Stimulated activated CD4-positive, alpha-beta T cell treated with anti-CD3 and anti-CD28 coated beads, Interleukin-4, amount 100 ng/mL, for 24 hours (primary cell): ENCODE measurements around the gene MAP3K12.
"Not testable (repeated sequence)": the region's sequence is repeated elsewhere in the genome, so short reads cannot be mapped to it uniquely, and the experiment has no call there.

Source experiments
- DNase-seq: peaks from one replicate; pipeline ENCODE4 v3.0.0-alpha.2; 2020

The MAP3K12 gene, protein sequence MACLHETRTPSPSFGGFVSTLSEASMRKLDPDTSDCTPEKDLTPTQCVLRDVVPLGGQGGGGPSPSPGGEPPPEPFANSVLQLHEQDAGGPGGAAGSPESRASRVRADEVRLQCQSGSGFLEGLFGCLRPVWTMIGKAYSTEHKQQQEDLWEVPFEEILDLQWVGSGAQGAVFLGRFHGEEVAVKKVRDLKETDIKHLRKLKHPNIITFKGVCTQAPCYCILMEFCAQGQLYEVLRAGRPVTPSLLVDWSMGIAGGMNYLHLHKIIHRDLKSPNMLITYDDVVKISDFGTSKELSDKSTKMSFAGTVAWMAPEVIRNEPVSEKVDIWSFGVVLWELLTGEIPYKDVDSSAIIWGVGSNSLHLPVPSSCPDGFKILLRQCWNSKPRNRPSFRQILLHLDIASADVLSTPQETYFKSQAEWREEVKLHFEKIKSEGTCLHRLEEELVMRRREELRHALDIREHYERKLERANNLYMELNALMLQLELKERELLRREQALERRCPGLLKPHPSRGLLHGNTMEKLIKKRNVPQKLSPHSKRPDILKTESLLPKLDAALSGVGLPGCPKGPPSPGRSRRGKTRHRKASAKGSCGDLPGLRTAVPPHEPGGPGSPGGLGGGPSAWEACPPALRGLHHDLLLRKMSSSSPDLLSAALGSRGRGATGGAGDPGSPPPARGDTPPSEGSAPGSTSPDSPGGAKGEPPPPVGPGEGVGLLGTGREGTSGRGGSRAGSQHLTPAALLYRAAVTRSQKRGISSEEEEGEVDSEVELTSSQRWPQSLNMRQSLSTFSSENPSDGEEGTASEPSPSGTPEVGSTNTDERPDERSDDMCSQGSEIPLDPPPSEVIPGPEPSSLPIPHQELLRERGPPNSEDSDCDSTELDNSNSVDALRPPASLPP

DNA sequence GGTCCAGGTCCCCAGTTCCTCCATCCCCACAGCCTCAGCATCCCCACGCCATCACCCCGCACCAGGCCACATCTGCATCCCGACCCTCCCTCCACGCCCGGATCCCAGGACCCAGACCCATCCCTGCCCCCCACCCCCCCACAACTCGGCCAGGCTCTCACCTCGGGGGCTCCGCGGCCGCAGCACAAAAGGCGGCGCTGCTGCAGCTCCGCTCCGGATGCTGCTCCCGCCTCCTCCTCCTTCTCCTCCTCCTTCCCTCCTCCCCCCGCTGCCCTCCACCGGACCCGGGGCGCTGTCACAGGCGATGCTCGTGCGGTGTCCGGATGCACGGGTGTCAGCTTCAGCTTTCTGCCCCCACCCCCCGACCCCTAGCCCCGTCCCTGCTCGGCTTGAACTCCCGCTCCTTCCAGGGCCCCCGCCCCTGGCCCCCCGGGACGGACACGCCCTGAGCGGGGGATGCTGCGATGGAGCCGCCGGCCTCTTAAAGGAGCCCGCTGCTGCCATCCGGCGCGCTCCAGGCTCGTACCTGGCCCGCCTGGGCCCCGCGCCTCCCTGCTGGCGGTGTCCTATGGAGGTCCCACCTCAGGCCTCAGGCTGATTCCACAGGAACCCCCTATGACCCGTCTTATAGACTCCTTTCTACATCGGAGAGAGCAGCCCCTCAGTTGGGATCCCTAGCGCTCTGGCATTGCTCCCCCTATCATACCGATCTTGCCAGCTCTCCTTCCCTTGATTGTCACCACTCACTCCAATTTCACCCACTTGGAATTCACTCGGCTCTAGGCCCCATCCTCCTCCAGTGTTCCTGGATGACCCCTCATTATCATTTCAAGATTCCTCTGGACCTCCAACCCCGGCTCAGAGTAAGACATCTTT is at the start of gene MAP3K12:
TSS of gene MAP3K12 (minus strand) at position 193 of the 876 bp plus-strand sequence. CDS start 12,067 bp downstream, outside the sequence.
- DNase-seq = peak; percentile 63

DNA sequence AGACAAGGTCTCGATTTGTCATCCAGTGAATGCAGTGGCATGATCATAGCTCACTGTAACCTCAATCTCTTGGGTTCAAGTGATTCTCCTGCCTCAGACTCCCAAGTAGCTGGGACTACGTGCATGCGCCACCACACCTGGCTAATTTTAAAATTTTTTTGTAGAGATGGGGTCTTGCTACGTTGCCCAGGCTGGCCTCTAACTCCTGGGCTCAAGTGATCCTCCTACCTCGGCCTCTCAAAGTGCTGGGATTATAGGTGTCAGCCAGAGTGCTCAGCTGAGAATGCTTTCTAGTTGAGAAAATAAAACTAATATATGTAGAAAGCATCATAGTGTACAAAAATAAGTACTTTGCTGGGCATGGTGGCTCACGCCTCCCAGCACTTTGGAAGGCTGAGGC is 49.1 kb upstream of the MAP3K12 start:
- DNase-seq = not testable (repeated sequence)

DNA sequence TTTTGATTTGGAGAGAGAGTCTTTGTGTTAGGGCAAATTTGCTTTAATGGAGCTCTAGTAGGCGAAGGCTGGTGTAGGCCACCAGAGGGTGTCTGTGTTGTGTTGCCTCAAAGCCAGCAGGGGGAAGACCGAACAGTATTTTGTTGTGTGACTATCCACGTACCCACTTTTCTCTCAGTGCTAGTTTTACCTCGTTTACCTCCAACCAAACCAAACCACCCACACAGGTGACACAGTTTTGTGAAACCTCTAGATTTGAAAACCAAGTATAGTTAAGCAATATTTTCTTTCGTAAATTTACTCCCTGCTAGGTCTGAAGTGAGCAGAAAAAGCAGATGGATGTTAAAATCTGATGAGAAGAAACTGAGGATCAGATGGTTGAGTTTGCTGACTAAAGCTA is 44.3 kb upstream of the MAP3K12 start:
- DNase-seq = peak; percentile 62

DNA sequence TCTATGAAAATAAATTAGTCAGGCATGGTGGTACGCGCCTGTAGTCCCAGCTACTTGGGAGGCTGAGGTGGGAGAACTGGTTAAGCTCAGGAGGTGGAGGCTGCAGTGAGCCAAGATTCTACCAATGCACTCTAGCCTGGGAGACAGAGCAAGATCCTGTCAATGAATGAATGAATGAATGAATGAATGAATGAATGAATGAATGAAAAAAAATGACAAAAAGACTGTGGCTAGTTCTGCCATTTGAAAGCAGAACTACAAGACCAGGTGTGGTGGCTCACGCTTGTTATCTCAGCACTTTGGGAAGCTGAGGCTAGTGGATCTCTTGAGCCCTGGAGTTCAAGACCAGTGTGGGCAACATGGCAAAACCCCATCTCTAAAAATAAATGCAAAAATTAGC is 40.3 kb upstream of the MAP3K12 start:
- DNase-seq = no peak

DNA sequence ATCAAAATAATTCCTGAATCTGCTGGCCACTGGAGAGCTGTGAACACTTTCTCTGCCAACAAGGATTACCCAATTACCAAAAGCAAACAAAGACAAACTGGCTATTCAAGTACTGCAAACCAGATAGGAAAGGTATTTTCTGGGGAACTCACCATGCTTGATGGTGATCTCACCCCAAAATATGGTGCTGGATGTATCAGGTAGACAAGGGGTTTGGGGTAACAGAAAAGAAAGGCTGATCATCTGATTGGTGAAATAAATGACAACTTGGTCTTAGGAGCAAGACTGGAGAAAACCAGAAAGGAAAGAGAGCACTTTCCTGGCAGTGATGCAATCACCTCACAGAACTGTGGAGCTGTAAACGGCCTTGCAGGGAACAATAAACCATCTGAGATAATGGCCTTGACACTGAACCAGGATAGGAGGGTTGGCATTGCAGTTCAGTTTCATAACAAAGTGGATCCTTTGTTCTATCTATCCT is 39.0 kb upstream of the MAP3K12 start:
- no peak for DNase-seq

DNA sequence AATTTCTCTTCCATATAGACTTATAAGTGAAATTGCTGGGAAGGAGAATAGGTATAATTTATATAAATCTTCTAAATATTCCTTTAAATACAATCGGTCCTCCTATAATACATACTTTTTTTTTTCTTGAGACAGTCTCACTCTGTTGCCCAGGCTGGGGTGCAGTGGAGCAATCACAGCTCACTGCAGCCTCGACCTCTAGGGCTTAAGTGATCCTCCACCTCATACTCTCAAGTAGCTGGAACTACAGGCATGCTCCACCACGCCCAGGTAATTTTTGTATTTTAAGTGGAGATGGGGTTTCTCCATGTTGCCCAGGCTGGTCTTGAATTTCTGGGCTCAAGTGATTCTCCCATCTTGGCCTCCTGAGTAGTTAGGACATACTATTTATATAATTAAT is 37.7 kb upstream of the MAP3K12 start:
- no peak for DNase-seq

DNA sequence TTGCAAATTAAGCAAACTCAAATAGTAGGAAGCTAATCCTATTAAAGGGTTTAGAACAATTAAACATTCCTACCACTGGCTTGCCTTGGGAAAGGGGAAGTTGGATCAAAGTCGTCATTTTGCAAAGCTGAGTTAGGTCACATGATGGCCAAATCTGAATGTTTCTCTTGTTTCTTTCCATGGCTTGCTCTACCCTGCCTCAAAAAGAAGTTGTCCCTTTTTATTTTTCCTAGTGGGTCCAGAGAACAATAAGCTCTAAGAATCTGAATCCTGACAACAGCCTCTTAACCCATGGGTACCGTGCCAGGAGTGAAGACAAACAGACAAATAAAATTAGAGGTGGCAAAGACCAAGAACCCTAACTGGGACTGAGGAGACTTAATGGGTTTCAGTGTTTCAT is 34.2 kb upstream of the MAP3K12 start:
- DNase-seq = no peak

DNA sequence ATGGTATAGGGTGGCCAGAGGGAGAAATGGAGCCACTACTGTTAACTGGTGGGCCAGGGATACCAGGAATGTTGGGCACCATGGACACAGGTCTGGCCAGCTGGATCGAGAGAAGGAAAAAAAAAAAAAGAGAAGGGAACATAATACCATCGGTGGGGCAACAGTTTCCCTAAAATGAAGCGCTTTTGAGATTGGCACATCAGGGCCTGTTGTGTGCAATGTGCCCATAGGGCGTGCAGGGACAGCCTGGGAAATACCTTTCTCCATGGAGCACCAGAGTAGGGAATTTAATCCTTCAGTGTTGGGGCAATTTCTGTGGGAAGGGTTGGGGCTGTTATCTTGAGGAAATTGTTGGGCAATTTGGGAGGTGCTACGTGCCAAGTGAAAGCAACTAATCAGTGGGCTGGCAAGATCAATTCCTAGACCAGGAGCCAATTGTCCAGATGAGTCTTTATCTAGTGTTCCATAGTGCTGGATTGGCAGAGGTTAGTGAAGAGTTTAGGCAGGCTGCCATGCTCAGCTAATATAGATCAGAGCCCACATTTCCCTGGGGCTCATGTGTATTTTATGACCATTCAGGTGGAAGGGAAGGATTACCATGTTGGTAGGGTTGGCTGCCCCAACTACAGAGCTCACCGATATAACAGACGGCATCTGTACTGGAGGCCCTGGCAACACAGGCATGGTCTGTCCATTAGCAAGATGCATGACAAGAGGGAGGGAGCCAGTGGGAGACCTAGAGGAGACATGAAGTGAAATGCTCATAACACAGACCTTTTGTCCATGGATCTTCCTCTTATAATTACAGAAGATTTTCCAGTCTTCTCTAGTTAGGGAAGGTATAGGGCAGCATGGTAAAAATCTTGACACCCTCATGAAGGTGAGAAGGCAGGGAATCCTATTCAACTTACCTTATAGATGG is 33.5 kb upstream of the MAP3K12 start:
- no peak for DNase-seq

DNA sequence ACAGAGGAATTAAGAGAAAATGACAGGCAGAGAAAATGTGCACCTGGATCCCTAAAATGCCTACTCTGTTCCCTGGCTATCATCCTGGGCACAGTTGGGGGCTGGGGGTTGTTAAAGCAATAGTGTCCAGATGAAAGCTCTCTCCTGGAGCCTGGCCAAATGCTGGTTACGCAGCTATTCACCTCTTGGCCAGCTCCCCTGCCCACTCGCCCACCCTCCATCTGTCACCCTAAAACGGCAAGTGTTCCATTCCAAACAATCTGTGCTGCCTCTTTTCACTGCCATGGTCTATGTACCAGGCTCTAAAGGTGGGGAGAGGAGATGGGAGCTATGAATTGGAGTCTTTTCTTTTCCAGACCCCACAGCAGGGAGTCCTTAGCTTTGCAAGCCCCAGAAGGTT is 32.8 kb upstream of the MAP3K12 start:
- no peak for DNase-seq

DNA sequence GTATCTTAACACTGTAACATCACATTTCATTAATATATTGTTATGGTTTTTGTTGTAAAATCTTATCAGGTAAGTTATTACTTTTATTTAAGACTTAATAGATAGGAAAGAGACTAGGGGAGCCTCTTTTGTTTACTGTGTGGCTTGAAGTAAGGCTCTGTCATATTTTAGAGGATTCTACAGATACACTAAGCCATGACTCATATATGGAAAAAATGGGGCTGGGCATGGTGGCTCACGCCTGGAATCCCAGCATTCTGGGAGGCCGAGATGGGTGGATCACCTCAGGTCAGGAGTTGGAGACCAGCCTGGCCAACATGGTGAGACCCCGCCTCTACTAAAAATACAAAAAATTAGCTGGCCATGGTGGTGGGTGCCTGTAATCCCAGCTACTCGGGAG is 31.7 kb upstream of the MAP3K12 start:
- no peak for DNase-seq

DNA sequence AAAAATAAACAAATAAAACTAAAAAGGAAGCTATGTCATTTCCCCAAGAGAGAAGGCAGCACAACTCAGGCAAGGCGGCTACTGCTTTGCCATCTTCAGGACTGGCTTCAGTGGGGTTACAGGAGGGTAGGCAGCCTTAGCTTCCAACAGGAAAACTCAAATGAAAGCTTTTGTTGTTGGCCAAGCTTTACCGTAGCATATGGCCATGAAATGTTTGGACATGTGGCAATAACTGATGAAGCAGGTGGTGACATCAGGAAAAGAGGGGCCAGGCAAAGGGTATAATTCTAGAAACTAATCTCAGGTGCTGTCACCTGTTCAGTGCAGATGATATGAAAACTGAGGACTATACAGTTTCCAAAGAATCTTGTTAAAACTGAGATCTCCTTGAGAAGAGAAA is 30.8 kb upstream of the MAP3K12 start:
- no peak for DNase-seq

DNA sequence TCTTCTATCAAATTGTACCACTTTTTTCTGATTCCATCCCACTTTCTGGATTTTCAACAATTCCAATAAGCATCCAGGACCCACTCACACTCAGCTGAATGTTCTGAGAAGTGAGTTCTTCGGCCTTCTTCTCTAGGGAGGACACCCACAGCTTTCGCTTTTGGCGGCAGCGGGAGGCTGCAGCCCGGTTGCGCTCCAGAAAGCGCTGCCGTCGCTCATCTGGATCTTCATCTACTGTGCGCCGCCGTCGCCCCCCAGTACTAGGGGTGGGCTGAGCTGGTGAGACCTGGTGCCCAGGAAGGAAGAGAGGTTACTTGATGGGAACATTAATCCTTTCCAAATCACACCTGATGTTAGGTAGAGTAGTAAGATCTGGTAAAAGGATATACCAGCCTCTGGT is 25.2 kb upstream of the MAP3K12 start:
- no peak for DNase-seq

DNA sequence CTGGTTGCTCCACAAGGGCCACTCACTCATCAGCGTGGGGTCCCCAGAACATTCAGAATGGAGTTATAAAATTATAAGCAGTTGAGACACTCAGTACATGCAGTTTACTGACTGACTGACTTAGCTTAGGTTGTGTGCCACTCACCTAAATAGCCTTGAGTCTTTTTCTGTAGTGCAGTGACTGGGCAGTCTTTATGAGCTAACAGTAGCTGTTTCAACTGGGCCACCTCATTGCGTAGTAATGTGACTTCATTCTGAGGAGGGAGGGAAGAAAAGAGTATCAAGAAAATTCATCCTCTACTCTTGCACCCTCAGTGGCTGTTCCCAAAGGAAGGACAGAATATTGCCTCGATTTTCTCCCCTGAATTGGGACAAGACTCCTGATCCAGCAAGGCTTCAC is 23.9 kb upstream of the MAP3K12 start:
- no peak for DNase-seq

DNA sequence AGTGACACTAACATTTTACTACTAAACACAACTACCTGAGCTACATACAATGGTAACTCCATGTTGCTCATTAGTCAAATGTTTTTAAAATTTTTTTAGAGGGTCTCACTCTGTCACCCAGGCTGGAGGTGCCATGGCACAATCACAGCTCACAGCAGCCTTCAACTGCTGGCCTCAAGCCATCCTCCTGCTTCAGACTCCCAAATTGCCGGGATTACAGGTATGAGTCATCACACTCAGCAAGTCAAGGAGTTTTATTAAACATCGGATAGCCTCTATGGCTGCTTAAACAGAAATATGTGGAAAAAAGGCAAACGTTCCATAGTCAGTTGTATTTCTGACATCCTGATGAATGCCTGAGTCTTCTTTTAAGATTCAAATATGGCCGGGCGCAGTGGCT is 19.1 kb upstream of the MAP3K12 start:
- DNase-seq = no peak

DNA sequence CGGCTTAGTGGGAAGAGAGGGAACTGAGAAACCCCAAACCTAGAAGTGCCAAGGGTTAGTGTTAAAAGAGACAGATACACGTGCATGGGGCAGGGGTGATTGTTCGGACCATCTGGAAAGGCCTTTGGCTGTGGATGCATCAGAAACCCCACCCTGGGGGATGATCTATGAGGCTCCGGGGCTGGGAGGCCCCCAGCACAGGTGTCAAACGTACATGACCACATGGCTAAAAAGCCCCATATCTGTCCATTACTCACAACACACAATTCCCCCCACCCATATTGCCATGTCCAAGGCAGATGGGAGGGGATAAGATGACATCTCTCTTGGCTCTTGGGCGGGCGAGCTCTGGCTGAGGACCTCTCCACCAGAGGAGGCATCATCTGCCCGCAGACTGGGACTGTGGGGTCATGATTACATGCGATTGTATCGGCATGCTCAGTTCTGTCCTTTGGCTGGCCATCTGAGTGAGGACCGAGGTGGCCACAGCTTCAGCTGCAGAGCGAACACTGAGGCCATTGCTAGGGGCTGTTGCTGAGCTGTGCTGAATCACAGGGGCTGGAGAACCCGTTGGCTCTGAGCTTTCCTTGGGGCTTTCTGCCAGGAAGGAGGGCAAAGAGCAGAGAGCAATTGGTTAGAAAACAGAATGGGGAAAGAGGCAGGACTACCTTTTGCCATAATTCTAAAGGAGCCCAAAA is 17.6 kb upstream of the MAP3K12 start:
- no peak for DNase-seq

DNA sequence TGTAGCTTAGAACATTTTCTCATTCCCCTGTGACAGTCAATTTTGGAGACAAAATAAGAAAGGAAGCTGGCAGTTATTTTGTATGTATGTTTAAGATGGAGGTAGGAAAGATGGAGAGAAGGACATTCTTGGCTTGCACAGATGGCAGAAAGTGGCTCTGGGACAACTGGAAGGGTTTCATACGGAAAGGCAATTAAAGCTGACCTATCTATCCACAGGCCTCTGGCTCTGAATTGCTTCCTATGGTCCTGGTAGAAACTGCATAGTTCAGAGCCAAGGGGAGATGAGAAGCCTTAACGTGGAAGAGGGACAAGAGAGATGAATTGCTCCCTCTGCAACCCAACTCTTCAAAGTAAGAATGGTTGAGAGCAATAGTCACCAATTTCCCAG is 16.0 kb upstream of the MAP3K12 start:
- no peak for DNase-seq

DNA sequence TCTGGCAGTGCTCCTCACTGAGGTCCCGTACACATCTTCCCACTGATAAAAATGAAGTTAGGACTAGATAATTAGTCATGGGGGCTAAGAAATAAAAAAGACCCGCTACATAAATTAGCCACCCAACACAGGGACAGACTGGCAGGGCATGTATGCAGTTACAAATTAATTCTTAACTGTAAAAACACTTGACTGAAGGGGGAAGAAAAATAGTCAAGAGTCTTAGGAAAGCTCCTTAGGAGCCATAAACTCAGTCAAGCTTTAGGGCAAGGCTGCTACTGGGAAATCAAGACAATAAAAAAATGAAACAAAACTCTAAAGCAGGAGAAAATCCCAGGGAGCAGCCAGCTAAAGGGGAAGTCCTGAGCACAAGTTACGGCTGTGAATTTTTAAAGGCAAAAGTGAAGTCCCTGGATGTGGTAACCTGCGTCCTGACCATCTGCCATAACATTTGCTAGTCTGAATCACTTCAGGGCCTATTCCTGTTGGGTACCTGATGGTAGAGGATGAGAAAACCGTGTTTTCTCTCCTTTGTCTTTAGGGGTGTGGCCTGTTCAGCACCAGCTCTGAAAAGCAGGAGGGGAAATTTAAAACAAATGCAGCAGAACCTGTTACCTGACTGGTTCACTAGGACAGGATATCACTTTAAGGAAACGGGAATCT is 15.5 kb upstream of the MAP3K12 start:
- DNase-seq = no peak

DNA sequence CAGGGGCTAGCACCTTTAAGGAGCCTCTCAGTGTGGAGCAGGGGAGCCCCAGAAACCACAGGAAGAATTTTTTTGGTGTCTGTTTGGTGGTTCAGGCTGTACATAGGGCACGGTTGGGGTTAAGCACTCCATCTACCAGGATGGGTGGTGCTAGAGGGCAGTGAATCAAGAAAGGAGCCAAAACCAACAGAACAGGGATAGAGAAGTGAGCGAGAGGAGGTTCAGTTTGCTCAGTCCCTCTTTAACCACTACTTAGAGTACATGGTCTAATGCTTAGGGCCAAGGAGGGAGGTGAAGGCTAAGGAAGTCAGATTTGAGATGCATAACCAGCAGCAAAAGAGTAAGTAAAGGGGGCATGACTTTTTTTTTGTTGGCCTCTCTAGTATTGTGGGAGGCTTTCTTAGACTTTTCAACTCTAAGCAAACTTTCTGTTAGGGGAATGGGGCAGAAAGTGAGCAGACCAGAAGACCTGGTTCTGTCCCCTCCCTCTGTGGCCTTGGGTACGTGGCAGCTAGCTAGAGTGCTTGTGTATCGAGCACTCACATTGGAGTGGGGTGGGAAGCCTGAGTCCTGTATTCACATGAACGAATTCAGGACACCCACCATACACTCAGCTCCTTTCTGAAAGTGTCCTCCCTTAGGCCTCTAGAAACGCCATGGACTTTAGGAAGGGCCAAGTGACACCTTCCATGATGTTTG is 14.6 kb upstream of the MAP3K12 start:
- DNase-seq = no peak

DNA sequence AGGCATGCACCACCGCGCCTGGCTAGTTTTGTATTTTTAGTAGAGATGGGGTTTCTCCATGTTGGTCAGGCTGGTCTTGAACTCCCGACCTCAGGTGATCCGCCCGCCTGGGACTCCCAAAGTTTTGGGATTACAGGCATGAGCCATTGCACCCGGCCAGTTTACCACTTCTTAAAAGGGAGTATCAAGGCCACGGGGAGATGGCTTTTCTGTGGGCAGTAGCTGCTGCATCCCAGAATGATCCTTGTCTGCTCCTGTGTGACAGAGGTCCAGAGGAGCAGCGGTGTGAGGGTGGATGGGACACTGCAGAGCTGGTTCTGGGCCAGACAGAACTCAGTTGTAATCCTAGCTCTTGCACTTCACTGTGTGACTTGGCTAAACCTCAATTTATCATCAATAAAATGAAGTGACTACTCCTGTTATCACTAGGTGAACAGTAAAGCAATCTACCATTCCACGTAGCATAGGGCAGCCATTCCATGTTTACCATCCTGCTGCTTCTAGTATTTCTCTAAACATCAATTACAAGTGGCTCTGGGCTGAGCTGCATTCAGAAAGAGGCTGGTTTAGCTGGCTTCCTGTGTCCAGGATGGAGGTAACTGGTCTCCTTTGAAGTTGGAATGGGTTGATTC is 11.0 kb upstream of the MAP3K12 start:
- DNase-seq = no peak
